T-cell (primary cell): ENCODE data around the gene TTI1. TPM values are rescaled to one million over a fixed set of nuclear protein-coding genes. Genes with fewer than 3 reads are reported as not detected.

Source experiments
- ATAC-seq, 4 experiments: fragments of 200-7000 bp in 3 of 4; fragments of 150-1000 bp in 1 of 4; cut with Tn5 transposase; replicated peaks in 1 of 4; 1 replicate in 3 of 4; 2 replicates in 1 of 4; pipeline ENCODE4 v1.10.0; 2021; ENCODE audit warnings: moderate library complexity in 3 of 4, mild to moderate bottlenecking in 2 of 4, moderate number of reproducible peaks in 1 of 4
- CTCF ChIA-PET, 2 donors: fragments of 300-600 bp; sonication (Branson Sonifier 250); formaldehyde crosslinking; loops; one replicate each; lab custom pipeline; 2022; ENCODE audit warnings: antibody characterized with exemption in 2 of 2; lab: Charles Lee
- POLR2A ChIA-PET, 2 donors: fragments of 300-600 bp; sonication (Branson Sonifier 250); formaldehyde crosslinking; loops; one replicate each; lab custom pipeline; 2022; ENCODE audit warnings: antibody characterized with exemption in 2 of 2; lab: Charles Lee
- DNase-seq, 35 experiments: peaks; one replicate each; pipeline versions ENCODE4 v3.0.0 to v3.0.0-alpha.2; 2013 to 2023
- H3K27ac ChIP-seq: one replicate; pipeline ENCODE4 v1.5.1; 2013; ENCODE audit warnings: low read length
- H3K27me3 ChIP-seq, 2 experiments: replicated peaks in 1 of 2; 1 replicate in 1 of 2; 2 replicates in 1 of 2; pipeline versions ENCODE4 v1.6.1 to v1.7.0; 2013; ENCODE audit warnings: low read length in 1 of 2, mixed read lengths in 1 of 2; ENCODE audit not compliant: control insufficient read depth in 2 of 2, insufficient read depth in 2 of 2; ENCODE audit errors: extremely low read depth in 1 of 2
- H3K36me3 ChIP-seq, 2 donors: 1 replicate in 1 of 2; 2 replicates in 1 of 2; pipeline versions ENCODE4 v1.6.1 to v1.7.0; 2013; ENCODE audit warnings: low read length in 1 of 2; ENCODE audit not compliant: control insufficient read depth in 2 of 2, insufficient read depth in 1 of 2; ENCODE audit errors: extremely low read depth in 1 of 2
- H3K4me1 ChIP-seq, 2 experiments: 1 replicate in 1 of 2; 2 replicates in 1 of 2; pipeline versions ENCODE4 v1.6.1 to v1.7.0; 2013; ENCODE audit warnings: low read length in 2 of 2, mixed read lengths in 1 of 2; ENCODE audit not compliant: insufficient read depth in 2 of 2, control insufficient read depth in 1 of 2; ENCODE audit errors: extremely low read depth in 1 of 2
- H3K4me3 ChIP-seq, 2 donors: 1 replicate in 1 of 2; 2 replicates in 1 of 2; pipeline versions ENCODE4 v1.5.1 to v1.7.0; 2013; ENCODE audit warnings: mild to moderate bottlenecking in 2 of 2, low read length in 1 of 2, moderate library complexity in 1 of 2; ENCODE audit not compliant: control insufficient read depth in 1 of 2; ENCODE audit errors: extremely low read depth in 1 of 2
- H3K9me3 ChIP-seq: 2 replicates; pipeline ENCODE4 v1.7.0; 2013
- H3K27ac Mint-ChIP-seq, 2 donors: one replicate each; pipeline ENCODE4 v1.8.0; 2020 to 2021; ENCODE audit warnings: mild to moderate bottlenecking in 2 of 2, mixed read lengths in 2 of 2
- H3K27me3 Mint-ChIP-seq, 2 donors: one replicate each; pipeline ENCODE4 v1.8.0; 2021 to 2022; ENCODE audit warnings: mixed read lengths in 2 of 2
- H3K36me3 Mint-ChIP-seq: one replicate; pipeline ENCODE4 v1.8.0; 2021; ENCODE audit warnings: mixed read lengths
- H3K4me1 Mint-ChIP-seq, 3 donors: one replicate each; pipeline ENCODE4 v1.8.0; 2020 to 2022; ENCODE audit warnings: mixed read lengths in 3 of 3, mild to moderate bottlenecking in 1 of 3
- H3K4me3 Mint-ChIP-seq, 3 donors: one replicate each; pipeline ENCODE4 v1.8.0; 2020 to 2022; ENCODE audit warnings: mild to moderate bottlenecking in 3 of 3, mixed read lengths in 3 of 3, moderate library complexity in 3 of 3
- H3K9me3 Mint-ChIP-seq, 3 donors: one replicate each; pipeline ENCODE4 v1.8.0; 2020 to 2022; ENCODE audit warnings: mixed read lengths in 3 of 3
- WGBS: methylation state at CpG from one replicate; pipeline ENCODE4 v1.1.5; 2013; ENCODE audit warnings: missing lambda C conversion rate; ENCODE audit not compliant: insufficient coverage; 5-methylcytosine and 5-hydroxymethylcytosine counted together
- total RNA-seq, 35 experiments: library from RNA in 6 of 35; stranded (reverse) in 6 of 35; fragments of 120-200 nt in 1 of 35; gene quantifications; one replicate each; pipeline versions ENCODE4 v1.2.1 to v1.2.4 and lab custom pipeline; 2013 to 2026

Gene TTI1
- total RNA-seq, 5 donors from 2014 or later (not counting 1 experiment from before 2014, with no cell fraction given), result 17.8 to 27.6 (median 23.2) TPM

GRCh38 chr20:37995856-37996605, 37.2 kb downstream of the TTI1 start:
- Mint-ChIP-seq H3K4me1 (peaks cover under 1 to 9% (median 3%) of the 10 kb centered on the region in 3 donors), H3K9me3 (no peaks in the 10 kb centered on the region), H3K27me3 (no peaks in the 10 kb centered on the region), H3K4me3 (no peak overlapping the region), H3K27ac (no peak overlapping the region), H3K36me3 (peaks cover 68% of the 10 kb centered on the region)
- POLR2A ChIA-PET, result no interaction called here
- H3K36me3 ChIP-seq, result peaks cover 26 to 71% of the 10 kb centered on the region in 2 donors
- 88% methylated on average over 8 of the region's 9 CpGs for WGBS
- H3K9me3 ChIP-seq, result no peaks in the 10 kb centered on the region
- no peak overlapping the region for H3K4me3 ChIP-seq
- peaks cover under 1 to 6% of the 10 kb centered on the region in 2 experiments for H3K4me1 ChIP-seq
- CTCF ChIA-PET, result no interaction called here
- H3K27me3 ChIP-seq, result no peaks in the 10 kb centered on the region
- H3K27ac ChIP-seq, result no peak overlapping the region
- DNase-seq (no peak), ATAC-seq (no peak)

- peaks cover 26 to 57% of the 10 kb centered on the region in 2 donors for H3K36me3 ChIP-seq
- ChIA-PET POLR2A (interaction anchor here in 1 of 2 donors (0.5 kb wide), 1 partner anchor 26 kb away, joined by 7 read pairs; no protein-coding TSS in a partner anchor), CTCF (interaction anchor here in 1 of 2 donors (0.7 to 1.0 kb wide), 2 partner anchors 63 to 432 kb away, joined by 3 to 6 read pairs; no protein-coding TSS in a partner anchor)
- H3K9me3 ChIP-seq, result no peaks in the 10 kb centered on the region
- Mint-ChIP-seq H3K4me3 (no peak overlapping the region), H3K27ac (no peak overlapping the region), H3K36me3 (peaks cover 66% of the 10 kb centered on the region), H3K4me1 (peaks cover 13 to 23% (median 15%) of the 10 kb centered on the region in 3 donors), H3K9me3 (no peaks in the 10 kb centered on the region), H3K27me3 (no peaks in the 10 kb centered on the region)
- H3K27me3 ChIP-seq, result no peaks in the 10 kb centered on the region
- DNase-seq (no peak), ATAC-seq (no peak)
- peaks cover 7 to 13% of the 10 kb centered on the region in 2 experiments for H3K4me1 ChIP-seq
- H3K27ac ChIP-seq, result no peak overlapping the region
- WGBS, result 95% methylated on average over 4 of the region's 4 CpGs
- H3K4me3 ChIP-seq, result no peak overlapping the region
Observed at GRCh38 chr20:37994512-37994911, 38.7 kb downstream of the TTI1 start.

DNA sequence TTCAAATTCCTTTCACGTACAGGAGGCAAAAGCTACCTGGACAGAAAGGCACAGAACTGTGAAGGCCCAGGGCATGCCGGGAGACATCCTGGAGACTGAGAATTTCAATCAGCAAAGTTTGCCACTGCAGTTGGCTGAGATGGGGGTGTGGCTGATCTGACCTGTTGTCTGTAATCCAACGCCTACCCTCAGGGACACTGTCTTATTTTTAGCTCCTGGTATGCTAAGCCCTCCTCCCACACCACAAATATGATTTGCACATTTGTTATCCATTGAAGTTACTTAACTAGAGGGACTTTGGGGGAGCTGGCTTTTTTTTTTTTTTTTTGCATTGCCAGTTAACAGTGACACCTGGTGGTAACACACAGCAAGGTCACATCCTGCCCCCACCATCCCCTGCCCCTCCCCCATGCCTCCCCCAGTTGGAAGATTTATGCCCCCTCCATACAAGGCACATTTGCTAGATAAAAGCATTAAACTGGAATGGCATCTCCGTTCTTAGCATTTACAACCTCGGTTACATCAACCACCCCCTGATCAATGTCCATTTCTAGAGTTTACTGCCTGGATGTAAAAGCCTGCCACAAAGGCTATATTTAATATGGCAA, 40.4 kb downstream of the TTI1 start:
- Mint-ChIP-seq H3K27me3 (no peaks in the 10 kb centered on the region), H3K27ac (no peak overlapping the region), H3K9me3 (no peaks in the 10 kb centered on the region), H3K36me3 (peaks cover 68% of the 10 kb centered on the region), H3K4me3 (no peak overlapping the region), H3K4me1 (peaks cover 13 to 23% (median 17%) of the 10 kb centered on the region in 3 donors)
- POLR2A ChIA-PET, result no interaction called here
- no peak overlapping the region for H3K4me3 ChIP-seq
- CTCF ChIA-PET, result interaction anchor here (0.6 to 1.3 kb wide), 16 partner anchors 9 to 1197 kb away, joined by 3 to 5 read pairs (median 3); no protein-coding TSS in a partner anchor
- H3K9me3 ChIP-seq, result no peaks in the 10 kb centered on the region
- DNase-seq, result peak in 13 of 35 experiments; percentile 3 to 46 (median 14)
- peaks cover 19 to 54% of the 10 kb centered on the region in 2 donors for H3K36me3 ChIP-seq
- H3K4me1 ChIP-seq, result peaks cover 7 to 15% of the 10 kb centered on the region in 2 experiments
- no peak for ATAC-seq
- no peak overlapping the region for H3K27ac ChIP-seq
- WGBS, result no CpG with 5 or more reads among the region's 5 CpGs
- no peaks in the 10 kb centered on the region for H3K27me3 ChIP-seq

DNA sequence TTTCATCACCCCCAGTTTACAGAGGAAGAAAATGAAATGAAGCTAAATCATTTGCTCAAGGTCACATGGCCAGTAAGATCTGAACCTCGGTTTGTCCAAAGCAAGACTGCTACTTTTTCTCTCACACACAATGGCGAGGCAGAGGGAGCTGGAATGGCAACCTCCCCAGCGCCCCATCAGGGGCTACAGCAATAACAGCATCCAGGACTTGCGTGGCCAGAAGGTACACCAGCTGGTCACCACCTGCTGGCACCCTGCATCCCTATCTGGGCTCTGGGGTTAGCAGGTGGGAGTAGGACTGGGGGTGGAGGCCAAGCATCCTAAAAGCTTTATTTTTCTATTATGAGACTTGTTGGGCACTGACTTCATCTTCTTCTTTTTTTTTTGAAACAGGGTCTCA, 41.3 kb downstream of the TTI1 start:
- no peak overlapping the region for H3K27ac Mint-ChIP-seq
- POLR2A ChIA-PET, result no interaction called here
- peaks cover 13 to 23% (median 17%) of the 10 kb centered on the region in 3 donors for H3K4me1 Mint-ChIP-seq
- Histone ChIP-seq H3K27me3 (no peaks in the 10 kb centered on the region), H3K9me3 (no peaks in the 10 kb centered on the region), H3K27ac (no peak overlapping the region), H3K36me3 (peaks cover 15 to 52% of the 10 kb centered on the region in 2 donors), H3K4me1 (peaks cover 7 to 15% of the 10 kb centered on the region in 2 experiments), H3K4me3 (no peak overlapping the region)
- no CpG with 5 or more reads among the region's 4 CpGs for WGBS
- no peaks in the 10 kb centered on the region for H3K9me3 Mint-ChIP-seq
- H3K27me3 Mint-ChIP-seq, result no peaks in the 10 kb centered on the region
- no peak overlapping the region for H3K4me3 Mint-ChIP-seq
- DNase-seq (no peak), ATAC-seq (no peak)
- peaks cover 66% of the 10 kb centered on the region for H3K36me3 Mint-ChIP-seq
- CTCF ChIA-PET, result interaction anchor here (0.6 to 1.3 kb wide), 2 partner anchors 9 to 14 kb away, joined by 3 read pairs; no protein-coding TSS in a partner anchor

DNA sequence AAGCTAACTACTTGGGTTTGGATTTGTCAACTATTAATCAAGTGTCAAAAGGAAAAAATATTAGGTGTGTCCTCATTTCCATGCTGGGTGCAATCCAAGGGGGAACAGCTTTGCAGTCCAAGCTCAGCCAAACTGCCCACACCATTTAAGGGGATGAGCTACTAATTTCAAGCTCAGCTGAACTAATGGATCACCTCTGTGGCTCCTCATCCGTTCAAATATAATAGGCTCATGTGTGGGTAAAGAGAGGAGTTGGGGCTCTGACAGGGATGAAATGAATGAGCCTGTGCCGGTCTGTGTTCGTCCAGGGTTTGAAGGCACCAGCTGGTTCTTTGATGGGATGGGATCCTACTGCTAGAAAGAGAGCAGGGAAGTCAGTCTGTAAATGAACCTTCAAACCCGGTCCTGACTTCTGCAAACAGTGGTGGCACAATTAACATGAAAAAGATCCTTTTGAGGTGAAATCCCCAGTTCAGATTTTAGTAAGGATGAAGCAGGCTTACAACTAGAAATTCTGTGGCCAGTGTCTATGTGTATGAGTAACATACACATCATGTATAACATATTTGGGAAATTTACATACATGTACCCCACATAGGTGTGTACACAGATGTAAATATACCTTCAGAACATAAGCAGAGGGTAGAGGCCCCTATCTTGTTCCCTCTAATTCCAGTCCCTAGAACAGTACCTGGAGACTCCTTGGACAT, 41.9 kb downstream of the TTI1 start:
- no peak for ATAC-seq
- Mint-ChIP-seq H3K27ac (peak overlapping the region; percentile 64 to 76), H3K4me1 (peaks cover 13 to 23% (median 17%) of the 10 kb centered on the region in 3 donors), H3K9me3 (no peaks in the 10 kb centered on the region), H3K4me3 (no peak overlapping the region), H3K36me3 (peaks cover 65% of the 10 kb centered on the region), H3K27me3 (no peaks in the 10 kb centered on the region)
- H3K4me1 ChIP-seq, result peaks cover 7 to 15% of the 10 kb centered on the region in 2 experiments
- H3K4me3 ChIP-seq, result no peak overlapping the region
- H3K36me3 ChIP-seq, result peaks cover 10 to 49% of the 10 kb centered on the region in 2 donors
- DNase-seq, result no peak
- ChIA-PET CTCF (interaction anchor here in 1 of 2 donors (0.6 kb wide), 1 partner anchor 13 kb away, joined by 3 read pairs; no protein-coding TSS in a partner anchor), POLR2A (no interaction called here)
- no peak overlapping the region for H3K27ac ChIP-seq
- WGBS, result 100% methylated on average over 3 of the region's 4 CpGs
- no peaks in the 10 kb centered on the region for H3K27me3 ChIP-seq
- no peaks in the 10 kb centered on the region for H3K9me3 ChIP-seq
